Erythroblast (primary cell): Measurements from ENCODE around the gene DZIP1L.

ENCODE experiments used
- GATA1 ChIP-seq: IDR thresholded peaks from 2 replicates; pipeline ENCODE4 v1.6.1; 2011; ENCODE audit warnings: low read depth, mild to moderate bottlenecking, control low read depth, low read length, moderate library complexity
- POLR2A ChIP-seq: IDR thresholded peaks from 2 replicates; pipeline ENCODE4 v1.6.1; 2011; ENCODE audit warnings: mild to moderate bottlenecking, low read length

DNA sequence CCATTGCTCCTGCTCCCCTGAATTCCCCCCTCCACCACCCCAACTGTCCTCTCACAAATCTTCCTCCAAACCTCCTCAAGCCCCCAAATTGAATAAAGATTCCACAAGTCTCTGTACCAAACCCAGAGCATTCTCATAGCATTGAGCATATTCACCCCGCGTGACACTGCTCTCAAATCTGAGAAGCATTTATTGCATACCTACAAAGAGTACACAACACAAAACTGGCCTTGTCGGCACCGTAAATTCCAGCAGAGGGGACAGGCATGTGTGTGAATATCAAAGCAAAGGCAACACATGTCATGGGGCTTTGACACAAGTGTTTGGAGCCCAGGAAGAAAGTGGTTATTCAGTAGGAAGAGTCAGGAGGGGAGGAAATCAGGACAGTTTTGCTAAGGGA, 102.9 kb downstream of the DZIP1L start:
- TF ChIP-seq POLR2A (no peak), GATA1 (no peak)
